Mucosa of stomach (tissue), 1 donor: ENCODE data around the gene LRRC55.
"Not testable (repeated sequence)": the region's sequence is repeated elsewhere in the genome, so short reads cannot be mapped to it uniquely, and the experiment has no call there.

Source experiments
- H3K27me3 ChIP-seq: one replicate; pipeline ENCODE4 v1.7.0; 2013; ENCODE audit warnings: mild to moderate bottlenecking, low read length; ENCODE audit not compliant: control insufficient read depth, insufficient read depth
- H3K36me3 ChIP-seq: one replicate; pipeline ENCODE4 v1.7.0; 2013; ENCODE audit warnings: low read length; ENCODE audit not compliant: control insufficient read depth, insufficient read depth
- H3K4me1 ChIP-seq: one replicate; pipeline ENCODE4 v1.7.0; 2013; ENCODE audit warnings: mild to moderate bottlenecking, low read length; ENCODE audit not compliant: control insufficient read depth, insufficient read depth
- H3K4me3 ChIP-seq: one replicate; pipeline ENCODE4 v1.7.0; 2013; ENCODE audit warnings: low read length
- H3K9ac ChIP-seq: one replicate; pipeline ENCODE4 v1.7.0; 2013; ENCODE audit warnings: mild to moderate bottlenecking, low read length, moderate library complexity
- H3K9me3 ChIP-seq: one replicate; pipeline ENCODE4 v1.7.0; 2013; ENCODE audit warnings: mild to moderate bottlenecking, low read length, moderate library complexity; ENCODE audit not compliant: control insufficient read depth
- donor health status: Pancreatic carcinoma.

The LRRC55 gene

DNA sequence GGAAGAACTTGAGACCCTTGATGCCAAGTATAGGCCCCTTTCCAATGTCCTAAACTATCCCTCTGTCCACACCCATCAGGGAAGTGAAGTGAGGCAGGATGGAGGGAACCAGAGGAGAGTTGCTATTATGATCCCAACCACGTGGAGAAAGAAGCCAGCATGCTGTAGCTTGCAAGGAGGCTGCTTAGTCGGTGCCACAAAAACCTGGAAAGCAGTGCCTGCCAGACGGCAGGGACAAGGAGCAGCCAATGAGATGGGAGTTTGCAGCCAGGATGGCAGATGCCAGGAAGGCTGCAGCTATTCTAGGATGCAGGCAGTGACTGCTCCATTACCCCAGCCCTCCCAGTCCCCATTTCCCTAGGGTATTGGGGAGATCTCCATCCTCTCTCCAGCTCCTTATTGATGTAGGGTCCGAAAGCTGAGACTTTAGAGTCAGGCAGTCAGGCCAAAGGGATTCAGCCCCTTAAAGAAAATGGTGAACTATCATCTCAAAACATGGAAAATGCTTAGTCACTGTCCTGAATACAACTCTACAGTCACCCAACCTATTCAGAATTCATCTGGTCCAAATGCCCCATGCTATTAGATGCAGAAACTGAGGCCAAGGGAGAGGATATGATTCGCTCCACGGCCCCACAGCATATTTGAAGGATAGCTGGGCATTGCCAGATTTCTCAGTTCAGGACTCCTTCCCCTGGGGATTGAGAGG, 18.4 kb upstream of the LRRC55 start:
- no peaks in the 10 kb centered on the region for H3K36me3 ChIP-seq
- no peaks in the 10 kb centered on the region for H3K9me3 ChIP-seq
- no peak overlapping the region for H3K9ac ChIP-seq
- peaks cover 23% of the 10 kb centered on the region for H3K4me1 ChIP-seq
- H3K4me3 ChIP-seq = no peak overlapping the region
- no peaks in the 10 kb centered on the region for H3K27me3 ChIP-seq

GRCh38 chr11:57164317-57164716, 17.4 kb upstream of the LRRC55 start:
- no peaks in the 10 kb centered on the region for H3K27me3 ChIP-seq
- no peaks in the 10 kb centered on the region for H3K36me3 ChIP-seq
- H3K9ac ChIP-seq = no peak overlapping the region
- H3K9me3 ChIP-seq = no peaks in the 10 kb centered on the region
- H3K4me3 ChIP-seq = no peak overlapping the region
- H3K4me1 ChIP-seq = peaks cover 27% of the 10 kb centered on the region

- Histone ChIP-seq H3K9ac (no peak overlapping the region), H3K27me3 (no peaks in the 10 kb centered on the region), H3K4me3 (no peak overlapping the region), H3K9me3 (no peaks in the 10 kb centered on the region), H3K36me3 (no peaks in the 10 kb centered on the region), H3K4me1 (peaks cover 15% of the 10 kb centered on the region)
Measured at GRCh38 chr11:57167125-57167846, 14.5 kb upstream of the LRRC55 start.

- not testable (repeated sequence) for H3K9ac ChIP-seq, H3K4me3 ChIP-seq, H3K36me3 ChIP-seq, H3K27me3 ChIP-seq, H3K9me3 ChIP-seq
- H3K4me1 ChIP-seq = peaks cover 25% of the 10 kb centered on the region
Measured at GRCh38 chr11:57169732-57170313, 11.9 kb upstream of the LRRC55 start.

- peaks cover 20% of the 10 kb centered on the region for H3K4me1 ChIP-seq
- H3K9ac ChIP-seq = no peak overlapping the region
- H3K9me3 ChIP-seq = no peaks in the 10 kb centered on the region
- H3K36me3 ChIP-seq = no peaks in the 10 kb centered on the region
- H3K4me3 ChIP-seq = no peak overlapping the region
- no peaks in the 10 kb centered on the region for H3K27me3 ChIP-seq
Measured at GRCh38 chr11:57172031-57172430, 9.7 kb upstream of the LRRC55 start.

- Histone ChIP-seq H3K36me3 (no peaks in the 10 kb centered on the region), H3K4me3 (no peak overlapping the region), H3K27me3 (peaks cover 4% of the 10 kb centered on the region), H3K4me1 (peaks cover 11% of the 10 kb centered on the region), H3K9me3 (no peaks in the 10 kb centered on the region), H3K9ac (no peak overlapping the region)
Measured at GRCh38 chr11:57174656-57175055, 7.1 kb upstream of the LRRC55 start.

DNA sequence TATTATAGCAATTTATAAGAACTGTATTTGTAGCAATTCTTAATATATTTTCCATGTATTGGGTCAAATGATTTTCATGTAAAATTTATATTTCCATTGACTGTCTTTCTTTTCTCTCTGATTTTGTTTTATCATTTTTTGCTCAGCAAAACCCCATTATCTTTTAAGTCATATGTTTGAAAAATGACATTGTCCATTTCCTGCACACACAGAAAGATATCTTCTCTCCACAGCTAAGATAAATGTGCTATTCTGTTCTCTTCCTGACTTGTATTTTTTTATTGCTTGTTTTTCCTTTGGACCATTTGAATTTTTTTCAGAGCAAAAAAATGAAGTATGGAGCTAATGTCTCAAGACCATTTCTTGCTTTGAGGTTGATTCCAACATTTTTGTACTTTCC, 6.3 kb upstream of the LRRC55 start:
- Histone ChIP-seq H3K9ac (no peak overlapping the region), H3K27me3 (peaks cover 12% of the 10 kb centered on the region), H3K4me3 (no peak overlapping the region), H3K4me1 (peaks cover 11% of the 10 kb centered on the region), H3K36me3 (no peaks in the 10 kb centered on the region), H3K9me3 (no peaks in the 10 kb centered on the region)

DNA sequence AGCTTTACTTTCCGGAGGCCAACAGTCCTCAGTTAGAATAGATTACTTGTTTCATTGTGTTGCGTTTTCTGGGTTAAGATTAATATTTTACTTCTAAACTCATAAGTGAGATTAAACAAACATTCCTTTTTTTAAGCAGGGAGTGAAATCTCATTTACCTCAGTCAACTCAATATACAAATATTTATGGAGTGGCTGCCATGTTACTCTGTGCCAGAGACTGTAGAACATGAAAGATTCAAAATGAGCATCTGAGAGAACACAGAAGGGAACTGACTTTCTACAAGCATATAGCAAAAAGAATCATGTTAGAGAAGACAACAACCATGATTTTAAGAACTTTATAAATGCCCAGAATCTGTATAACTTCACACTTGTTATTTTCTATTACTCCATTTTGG, 3.4 kb upstream of the LRRC55 start:
- no peak overlapping the region for H3K9ac ChIP-seq
- no peaks in the 10 kb centered on the region for H3K36me3 ChIP-seq
- H3K4me3 ChIP-seq = no peak overlapping the region
- H3K27me3 ChIP-seq = peaks cover 13% of the 10 kb centered on the region
- H3K9me3 ChIP-seq = no peaks in the 10 kb centered on the region
- H3K4me1 ChIP-seq = peaks cover 15% of the 10 kb centered on the region

DNA sequence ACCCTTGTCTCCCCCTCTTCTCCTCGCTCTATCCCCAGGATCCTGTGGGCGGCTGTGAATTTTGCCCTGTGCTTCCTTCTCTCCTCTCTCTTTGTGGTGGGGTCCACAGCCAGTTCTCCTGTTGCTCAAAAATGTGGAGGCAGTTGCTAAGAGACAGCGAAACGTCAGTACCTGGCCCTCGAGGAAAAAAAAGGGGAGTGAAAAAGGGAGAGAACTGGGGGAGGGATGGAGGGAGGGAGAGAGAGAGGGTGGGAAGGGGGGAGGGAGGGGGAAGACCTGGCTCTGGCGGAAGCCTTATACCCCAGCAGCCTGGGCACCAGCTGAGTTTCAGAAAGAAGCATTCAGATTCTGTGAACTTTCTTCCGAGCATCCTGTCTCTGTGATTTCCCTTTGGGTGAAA, 2.1 kb upstream of the LRRC55 start:
- Histone ChIP-seq H3K9me3 (no peaks in the 10 kb centered on the region), H3K4me3 (no peak overlapping the region), H3K36me3 (no peaks in the 10 kb centered on the region), H3K4me1 (peaks cover 18% of the 10 kb centered on the region), H3K9ac (no peak overlapping the region), H3K27me3 (peaks cover 13% of the 10 kb centered on the region)

DNA sequence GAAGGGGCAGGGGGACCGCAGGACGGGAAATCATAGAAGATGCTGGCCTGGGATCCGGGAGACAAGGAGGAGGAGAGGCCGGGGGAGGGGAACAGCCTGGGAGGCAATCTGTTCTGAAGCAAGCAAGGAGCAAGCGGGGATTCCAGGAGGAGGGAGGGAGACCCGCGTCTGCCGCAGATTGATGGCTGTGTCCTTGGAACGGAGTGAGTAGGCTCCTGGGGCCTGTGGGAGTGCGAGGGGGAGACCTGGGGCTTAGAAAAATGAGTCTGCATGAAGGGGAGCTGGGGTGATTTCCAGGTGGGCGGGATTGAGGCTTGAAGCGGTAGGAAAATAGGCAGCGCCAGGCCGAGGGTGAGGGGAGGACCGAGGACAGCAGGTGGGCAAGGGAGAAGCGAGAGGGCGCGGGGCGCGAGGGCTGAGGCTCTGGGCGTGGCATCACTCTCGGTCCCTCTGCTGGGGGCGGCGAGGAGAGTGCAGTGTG, 1.6 kb upstream of the LRRC55 start:
- H3K27me3 ChIP-seq = peaks cover 13% of the 10 kb centered on the region
- H3K4me3 ChIP-seq = no peak overlapping the region
- peaks cover 16% of the 10 kb centered on the region for H3K4me1 ChIP-seq
- H3K9ac ChIP-seq = no peak overlapping the region
- H3K9me3 ChIP-seq = no peaks in the 10 kb centered on the region
- H3K36me3 ChIP-seq = no peaks in the 10 kb centered on the region

DNA sequence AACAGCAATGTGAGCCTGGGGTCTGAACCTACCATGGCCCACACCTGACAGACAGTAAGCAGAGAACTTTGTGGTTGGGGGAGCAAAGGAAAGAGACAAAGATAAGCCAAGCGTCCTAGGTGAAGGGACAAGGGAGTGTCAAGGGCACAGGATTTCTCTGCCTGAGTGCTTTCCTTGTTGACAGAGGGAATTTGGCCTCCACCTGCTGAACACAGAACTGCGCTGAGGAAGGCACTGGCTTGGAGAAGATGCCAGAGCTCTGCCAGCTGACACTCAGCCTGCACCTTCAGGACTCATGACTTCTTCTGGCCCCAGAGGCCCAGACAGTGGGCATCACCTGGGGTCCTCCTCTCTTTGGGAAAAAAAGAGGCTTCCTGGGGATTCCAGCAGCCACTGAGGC, 789 bp upstream of the LRRC55 start:
- H3K36me3 ChIP-seq = no peaks in the 10 kb centered on the region
- H3K9ac ChIP-seq = no peak overlapping the region
- H3K4me1 ChIP-seq = peaks cover 16% of the 10 kb centered on the region
- H3K27me3 ChIP-seq = peaks cover 13% of the 10 kb centered on the region
- no peak overlapping the region for H3K4me3 ChIP-seq
- H3K9me3 ChIP-seq = no peaks in the 10 kb centered on the region

- peaks cover 13% of the 10 kb centered on the region for H3K27me3 ChIP-seq
- peaks cover 16% of the 10 kb centered on the region for H3K4me1 ChIP-seq
- no peak overlapping the region for H3K4me3 ChIP-seq
- no peak overlapping the region for H3K9ac ChIP-seq
- H3K9me3 ChIP-seq = no peaks in the 10 kb centered on the region
- H3K36me3 ChIP-seq = no peaks in the 10 kb centered on the region
Measured at GRCh38 chr11:57182896-57183295, 1.1 kb downstream of the LRRC55 start.
